HPDE6-E6E7 (cell line): Measurements from ENCODE around the gene IGLL5.

Experiments
- DNase-seq: peaks from one replicate; pipeline ENCODE4 v3.0.0; 2011; ENCODE audit warnings: missing footprints; ENCODE audit errors: extremely low spot score

Gene IGLL5

GRCh38 chr22:22938672-22939587 lies 51.3 kb downstream of the IGLL5 start:
- DNase-seq, result no peak

GRCh38 chr22:22939588-22940368 lies 52.2 kb downstream of the IGLL5 start:
- DNase-seq, result no peak

GRCh38 chr22:22940961-22941605 lies 53.5 kb downstream of the IGLL5 start:
- no peak for DNase-seq

GRCh38 chr22:22941831-22942510 lies 54.4 kb downstream of the IGLL5 start:
- DNase-seq, result no peak

GRCh38 chr22:22942511-22943329 lies 55.1 kb downstream of the IGLL5 start:
- no peak for DNase-seq

- DNase-seq, result no peak
These were observed 56.1 kb downstream of the IGLL5 start for GRCh38 chr22:22943521-22944267.

- no peak for DNase-seq
These were observed 56.8 kb downstream of the IGLL5 start for GRCh38 chr22:22944268-22944985.

GRCh38 chr22:22945195-22945594 lies 57.6 kb downstream of the IGLL5 start:
- no peak for DNase-seq
